ENCODE data around the gene POLR3G. TPM values are rescaled to one million over a fixed set of nuclear protein-coding genes. Genes with fewer than 3 reads are reported as not detected.

The POLR3G gene
- total and polyA plus RNA-seq, 2 of the 13 experiments (the other 11 are each of a cell fraction or from before 2014, with no cell fraction given), result 1.2 to 7.3 TPM

GRCh38 chr5:90473396-90474234, 1.0 kb upstream of the POLR3G start:
- H3K9ac ChIP-seq (ENCODE audit: insufficient read depth, low read depth, low read length), result peak overlapping the region; percentile 77
- BruUV-seq (replicated peaks), result no TSS peak
- peaks cover 20% of the 10 kb centered on the region for H3K79me2 ChIP-seq (ENCODE audit: insufficient read depth, low read length)
- ATAC-seq (peak; percentile 66), FAIRE-seq (no peak), DNase-seq (ENCODE audit: low spot score) (peak; percentile 12)
- peaks cover 43% of the 10 kb centered on the region for H3K4me1 ChIP-seq (ENCODE audit: insufficient read depth, low read length)
- peak overlapping the region; percentile 89 for H3K4me2 ChIP-seq (ENCODE audit: low read depth, low read length)
- H4K20me1 ChIP-seq (ENCODE audit: insufficient read depth, low read length), result no peaks in the 10 kb centered on the region
- peak overlapping the region; percentile 33 for H2AFZ ChIP-seq (ENCODE audit: low read length)
- H3K9me3 ChIP-seq (ENCODE audit: low read length), result no peaks in the 10 kb centered on the region
- in situ Hi-C loops (cut with HindIII; ENCODE audit: extremely low pct_ligation_motif_present, low pct_unique_long_range_greater_than_20kb) (no loop called here), intact Hi-C loops (cut with micrococcal nuclease; ENCODE audit: unreplicated experiment) (loop anchor here (1.0 to 5.0 kb wide), 4 partner anchors 35 to 909 kb away; partner anchors contain the start of genes ARRDC3, CETN3 and LYSMD3)
- POLR2A ChIA-PET, result interaction anchor here (1.0 to 3.4 kb wide), 5 partner anchors 10 to 910 kb away, joined by 3 to 39 read pairs (median 4); partner anchors contain the start of genes ARRDC3 and CETN3
- H3K27ac ChIP-seq (ENCODE audit: extremely low read length, insufficient read depth, low read length), result peak overlapping the region; percentile 94
- WGBS (ENCODE audit: low lambda C conversion rate), result under 1% methylated on average over 15 of the region's 56 CpGs
- H3K27me3 ChIP-seq (ENCODE audit: control insufficient read depth in 1 of 2, insufficient read depth in 2 of 2, low read length in 2 of 2), result no peaks in the 10 kb centered on the region
- H3K4me3 ChIP-seq (replicated peaks in 1 of 3; ENCODE audit: insufficient read depth in 1 of 3, low read depth in 2 of 3, low read length in 3 of 3), result peak overlapping the region; percentile 68 to 83 (median 81)
- CTCF ChIA-PET (ENCODE audit: low intra/inter-chr PET ratio, low total read pairs), result no interaction called here
- no peaks in the 10 kb centered on the region for H3K36me3 ChIP-seq (replicated peaks in 1 of 2; ENCODE audit: control insufficient read depth in 1 of 2, insufficient read depth in 2 of 2, low read length in 2 of 2)
- TF ChIP-seq ZNF256 (CRISPR knock-in tag; conservative IDR thresholded peaks at IDR 0.05) (0 out of 2 replicates have a peak, but pooled peaks have one; percentile 60), ZNF280B (CRISPR knock-in tag; IDR thresholded peaks at IDR 0.05; ENCODE audit: borderline replicate concordance) (peak; percentile 95), ATF3 (CRISPR knock-in tag; IDR thresholded peaks at IDR 0.05) (peak; percentile 14; the same call in 1 of the 2 replicates), MEIS2 (CRISPR knock-in tag; IDR thresholded peaks at IDR 0.05) (peak; percentile 92), ZFP82 (CRISPR knock-in tag; IDR thresholded peaks at IDR 0.05; ENCODE audit: borderline replicate concordance) (no peak), GLI4 (CRISPR knock-in tag; IDR thresholded peaks at IDR 0.05; ENCODE audit: borderline replicate concordance) (0 out of 2 replicates have a peak, but pooled peaks have one; percentile 20), ZNF678 (CRISPR knock-in tag; IDR thresholded peaks at IDR 0.05) (0 out of 2 replicates have a peak, but pooled peaks have one; percentile 36), ZBTB42 (CRISPR knock-in tag; IDR thresholded peaks at IDR 0.05) (no peak), RFXAP (CRISPR knock-in tag; IDR thresholded peaks at IDR 0.05; ENCODE audit: borderline replicate concordance) (peak; percentile 67; the same call in 1 of the 2 replicates), ONECUT2 (CRISPR knock-in tag; IDR thresholded peaks at IDR 0.05) (peak; percentile 76), CREB3 (CRISPR knock-in tag; IDR thresholded peaks at IDR 0.05) (peak; percentile 85; the same call in 1 of the 2 replicates), ZFYVE20 (CRISPR knock-in tag; IDR thresholded peaks at IDR 0.05; ENCODE audit: borderline replicate concordance, low read depth) (0 out of 2 replicates have a peak, but pooled peaks have one; percentile 8), ELF4 (CRISPR knock-in tag; IDR thresholded peaks at IDR 0.05; ENCODE audit: borderline replicate concordance) (peak; percentile 38; the same call in 1 of the 2 replicates), FLYWCH1 (CRISPR knock-in tag; IDR thresholded peaks at IDR 0.05) (0 out of 2 replicates have a peak, but pooled peaks have one; percentile 51), NFIB (CRISPR knock-in tag; IDR thresholded peaks at IDR 0.05; ENCODE audit: borderline replicate concordance) (peak; percentile 84; the same call in 1 of the 2 replicates), ZNF235 (CRISPR knock-in tag; IDR thresholded peaks at IDR 0.05; ENCODE audit: borderline replicate concordance) (no peak), MED1 (CRISPR knock-in tag; IDR thresholded peaks at IDR 0.05) (peak; percentile 36), SRY (CRISPR knock-in tag; IDR thresholded peaks at IDR 0.05) (peak; percentile 46; the same call in 1 of the 2 replicates), ATF4 (CRISPR knock-in tag; IDR thresholded peaks at IDR 0.05) (0 out of 4 replicates have a peak, but pooled peaks of 1 of the 2 experiments have one; percentile 19)

Data from HepG2 (cell line).